ENCODE data around the gene ATF7.

DNA sequence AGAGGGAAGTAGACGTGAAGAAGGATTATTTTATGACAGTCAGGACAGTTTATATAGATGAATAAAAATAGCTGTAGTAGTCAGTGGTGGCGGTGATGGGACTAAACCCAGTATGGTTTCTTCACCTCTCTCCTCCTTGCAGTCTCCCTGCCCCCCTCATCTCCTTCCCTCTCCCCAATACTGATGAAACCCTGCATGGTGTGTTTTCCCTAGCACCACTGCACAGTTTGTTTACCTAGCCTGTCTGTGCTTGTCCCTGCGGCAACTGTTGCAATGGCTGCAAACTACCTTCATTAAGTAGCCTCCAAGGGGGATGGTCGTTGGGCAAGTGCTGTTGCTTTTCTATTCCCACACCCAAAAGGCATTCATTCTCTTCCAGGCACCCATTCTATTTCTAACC is 159.5 kb downstream of the ATF7 start:
- TF ChIP-seq, protein P1, sequence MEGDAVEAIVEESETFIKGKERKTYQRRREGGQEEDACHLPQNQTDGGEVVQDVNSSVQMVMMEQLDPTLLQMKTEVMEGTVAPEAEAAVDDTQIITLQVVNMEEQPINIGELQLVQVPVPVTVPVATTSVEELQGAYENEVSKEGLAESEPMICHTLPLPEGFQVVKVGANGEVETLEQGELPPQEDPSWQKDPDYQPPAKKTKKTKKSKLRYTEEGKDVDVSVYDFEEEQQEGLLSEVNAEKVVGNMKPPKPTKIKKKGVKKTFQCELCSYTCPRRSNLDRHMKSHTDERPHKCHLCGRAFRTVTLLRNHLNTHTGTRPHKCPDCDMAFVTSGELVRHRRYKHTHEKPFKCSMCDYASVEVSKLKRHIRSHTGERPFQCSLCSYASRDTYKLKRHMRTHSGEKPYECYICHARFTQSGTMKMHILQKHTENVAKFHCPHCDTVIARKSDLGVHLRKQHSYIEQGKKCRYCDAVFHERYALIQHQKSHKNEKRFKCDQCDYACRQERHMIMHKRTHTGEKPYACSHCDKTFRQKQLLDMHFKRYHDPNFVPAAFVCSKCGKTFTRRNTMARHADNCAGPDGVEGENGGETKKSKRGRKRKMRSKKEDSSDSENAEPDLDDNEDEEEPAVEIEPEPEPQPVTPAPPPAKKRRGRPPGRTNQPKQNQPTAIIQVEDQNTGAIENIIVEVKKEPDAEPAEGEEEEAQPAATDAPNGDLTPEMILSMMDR (IDR thresholded peaks at IDR 0.05; ENCODE audit: low read depth, low read length): no peak
- TF ChIP-seq EZH2phosphoT487 (IDR thresholded peaks at IDR 0.05; ENCODE audit: low read depth): no peak

Data from OCI-LY3 (cell line).